H1 (cell line): Measurements from ENCODE around the gene LCLAT1. TPM values are rescaled to one million over a fixed set of nuclear protein-coding genes. Genes with fewer than 3 reads are reported as not detected.

ENCODE experiments used
- EZH2 ChIP-seq: fragments of 200-600 bp; sonication (generic); IDR thresholded peaks from 2 replicates; pipeline ENCODE4 v1.7.1; 2012; ENCODE audit warnings: low read depth, mild to moderate bottlenecking, moderate library complexity, low read length, inconsistent platforms; ENCODE audit not compliant: severe bottlenecking
- POU5F1 ChIP-seq: IDR thresholded peaks from 2 replicates; pipeline ENCODE4 v1.6.1; 2011; ENCODE audit warnings: low read depth, mild to moderate bottlenecking, low read length, moderate library complexity
- RNF2 ChIP-seq: fragments of 200-900, 300-1000 bp; sonication (generic); IDR thresholded peaks from 2 replicates; pipeline ENCODE4 v1.7.1; 2016; ENCODE audit warnings: borderline replicate concordance, low read depth, mild to moderate bottlenecking, antibody characterized with exemption, low read length; ENCODE audit not compliant: poor library complexity, severe bottlenecking; ENCODE audit errors: missing control alignments
- TCF12 ChIP-seq: IDR thresholded peaks from 2 replicates; pipeline ENCODE4 v1.6.1; 2011; ENCODE audit warnings: low read depth, mild to moderate bottlenecking, low read length
- TEAD4 ChIP-seq: IDR thresholded peaks from 2 replicates; pipeline ENCODE4 v1.6.1; 2012; ENCODE audit warnings: low read depth, low read length, inconsistent platforms, mixed read lengths
- polyA plus RNA-seq, 7 experiments: library from polyadenylated mRNA; depleted of rRNA in 3 of 7; stranded (reverse) in 5 of 7; unstranded in 2 of 7; fragments of >200 nt in 5 of 7; fragments of 200-250 nt in 2 of 7; gene quantifications; 1 replicate in 5 of 7; 2 replicates in 1 of 7; 4 replicates in 1 of 7; pipeline versions ENCODE4 v1.2.1 to v1.2.3, GENCODE V29; 2011 to 2013; ENCODE audit warnings: missing spikeins in 2 of 7, mixed read lengths in 2 of 7
- total RNA-seq: library from RNA; stranded (reverse); fragmentation: NEBNext Ultra II Directional; extraction: Animal tissue kit (Norgen Biotek cat#: 25700); gene quantifications from 2 replicates; pipeline ENCODE4 v1.2.1, GENCODE V29; 2021
- TF ChIP-seq, protein P1 (sequence below): fragments of 300-600 bp; sonication (generic); IDR thresholded peaks from 2 replicates; pipeline ENCODE4 v1.7.1; 2012; ENCODE audit warnings: low read length, moderate library complexity, mild to moderate bottlenecking, inconsistent platforms; ENCODE audit not compliant: insufficient replicate concordance

Gene LCLAT1
- total and polyA plus RNA-seq, 2 of the 8 experiments (the other 6 are each of a cell fraction or from before 2014, with no cell fraction given): 7.6 to 22.0 TPM

- TF ChIP-seq, protein P1, sequence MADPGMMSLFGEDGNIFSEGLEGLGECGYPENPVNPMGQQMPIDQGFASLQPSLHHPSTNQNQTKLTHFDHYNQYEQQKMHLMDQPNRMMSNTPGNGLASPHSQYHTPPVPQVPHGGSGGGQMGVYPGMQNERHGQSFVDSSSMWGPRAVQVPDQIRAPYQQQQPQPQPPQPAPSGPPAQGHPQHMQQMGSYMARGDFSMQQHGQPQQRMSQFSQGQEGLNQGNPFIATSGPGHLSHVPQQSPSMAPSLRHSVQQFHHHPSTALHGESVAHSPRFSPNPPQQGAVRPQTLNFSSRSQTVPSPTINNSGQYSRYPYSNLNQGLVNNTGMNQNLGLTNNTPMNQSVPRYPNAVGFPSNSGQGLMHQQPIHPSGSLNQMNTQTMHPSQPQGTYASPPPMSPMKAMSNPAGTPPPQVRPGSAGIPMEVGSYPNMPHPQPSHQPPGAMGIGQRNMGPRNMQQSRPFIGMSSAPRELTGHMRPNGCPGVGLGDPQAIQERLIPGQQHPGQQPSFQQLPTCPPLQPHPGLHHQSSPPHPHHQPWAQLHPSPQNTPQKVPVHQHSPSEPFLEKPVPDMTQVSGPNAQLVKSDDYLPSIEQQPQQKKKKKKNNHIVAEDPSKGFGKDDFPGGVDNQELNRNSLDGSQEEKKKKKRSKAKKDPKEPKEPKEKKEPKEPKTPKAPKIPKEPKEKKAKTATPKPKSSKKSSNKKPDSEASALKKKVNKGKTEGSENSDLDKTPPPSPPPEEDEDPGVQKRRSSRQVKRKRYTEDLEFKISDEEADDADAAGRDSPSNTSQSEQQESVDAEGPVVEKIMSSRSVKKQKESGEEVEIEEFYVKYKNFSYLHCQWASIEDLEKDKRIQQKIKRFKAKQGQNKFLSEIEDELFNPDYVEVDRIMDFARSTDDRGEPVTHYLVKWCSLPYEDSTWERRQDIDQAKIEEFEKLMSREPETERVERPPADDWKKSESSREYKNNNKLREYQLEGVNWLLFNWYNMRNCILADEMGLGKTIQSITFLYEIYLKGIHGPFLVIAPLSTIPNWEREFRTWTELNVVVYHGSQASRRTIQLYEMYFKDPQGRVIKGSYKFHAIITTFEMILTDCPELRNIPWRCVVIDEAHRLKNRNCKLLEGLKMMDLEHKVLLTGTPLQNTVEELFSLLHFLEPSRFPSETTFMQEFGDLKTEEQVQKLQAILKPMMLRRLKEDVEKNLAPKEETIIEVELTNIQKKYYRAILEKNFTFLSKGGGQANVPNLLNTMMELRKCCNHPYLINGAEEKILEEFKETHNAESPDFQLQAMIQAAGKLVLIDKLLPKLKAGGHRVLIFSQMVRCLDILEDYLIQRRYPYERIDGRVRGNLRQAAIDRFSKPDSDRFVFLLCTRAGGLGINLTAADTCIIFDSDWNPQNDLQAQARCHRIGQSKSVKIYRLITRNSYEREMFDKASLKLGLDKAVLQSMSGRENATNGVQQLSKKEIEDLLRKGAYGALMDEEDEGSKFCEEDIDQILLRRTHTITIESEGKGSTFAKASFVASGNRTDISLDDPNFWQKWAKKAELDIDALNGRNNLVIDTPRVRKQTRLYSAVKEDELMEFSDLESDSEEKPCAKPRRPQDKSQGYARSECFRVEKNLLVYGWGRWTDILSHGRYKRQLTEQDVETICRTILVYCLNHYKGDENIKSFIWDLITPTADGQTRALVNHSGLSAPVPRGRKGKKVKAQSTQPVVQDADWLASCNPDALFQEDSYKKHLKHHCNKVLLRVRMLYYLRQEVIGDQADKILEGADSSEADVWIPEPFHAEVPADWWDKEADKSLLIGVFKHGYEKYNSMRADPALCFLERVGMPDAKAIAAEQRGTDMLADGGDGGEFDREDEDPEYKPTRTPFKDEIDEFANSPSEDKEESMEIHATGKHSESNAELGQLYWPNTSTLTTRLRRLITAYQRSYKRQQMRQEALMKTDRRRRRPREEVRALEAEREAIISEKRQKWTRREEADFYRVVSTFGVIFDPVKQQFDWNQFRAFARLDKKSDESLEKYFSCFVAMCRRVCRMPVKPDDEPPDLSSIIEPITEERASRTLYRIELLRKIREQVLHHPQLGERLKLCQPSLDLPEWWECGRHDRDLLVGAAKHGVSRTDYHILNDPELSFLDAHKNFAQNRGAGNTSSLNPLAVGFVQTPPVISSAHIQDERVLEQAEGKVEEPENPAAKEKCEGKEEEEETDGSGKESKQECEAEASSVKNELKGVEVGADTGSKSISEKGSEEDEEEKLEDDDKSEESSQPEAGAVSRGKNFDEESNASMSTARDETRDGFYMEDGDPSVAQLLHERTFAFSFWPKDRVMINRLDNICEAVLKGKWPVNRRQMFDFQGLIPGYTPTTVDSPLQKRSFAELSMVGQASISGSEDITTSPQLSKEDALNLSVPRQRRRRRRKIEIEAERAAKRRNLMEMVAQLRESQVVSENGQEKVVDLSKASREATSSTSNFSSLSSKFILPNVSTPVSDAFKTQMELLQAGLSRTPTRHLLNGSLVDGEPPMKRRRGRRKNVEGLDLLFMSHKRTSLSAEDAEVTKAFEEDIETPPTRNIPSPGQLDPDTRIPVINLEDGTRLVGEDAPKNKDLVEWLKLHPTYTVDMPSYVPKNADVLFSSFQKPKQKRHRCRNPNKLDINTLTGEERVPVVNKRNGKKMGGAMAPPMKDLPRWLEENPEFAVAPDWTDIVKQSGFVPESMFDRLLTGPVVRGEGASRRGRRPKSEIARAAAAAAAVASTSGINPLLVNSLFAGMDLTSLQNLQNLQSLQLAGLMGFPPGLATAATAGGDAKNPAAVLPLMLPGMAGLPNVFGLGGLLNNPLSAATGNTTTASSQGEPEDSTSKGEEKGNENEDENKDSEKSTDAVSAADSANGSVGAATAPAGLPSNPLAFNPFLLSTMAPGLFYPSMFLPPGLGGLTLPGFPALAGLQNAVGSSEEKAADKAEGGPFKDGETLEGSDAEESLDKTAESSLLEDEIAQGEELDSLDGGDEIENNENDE: no peak
- TF ChIP-seq TEAD4: no peak
- no peak for TF ChIP-seq POU5F1
- no peak for TF ChIP-seq RNF2
- TF ChIP-seq EZH2: no peak
- TF ChIP-seq TCF12: no peak
Observed at GRCh38 chr2:30690126-30690561, 243.1 kb downstream of the LCLAT1 start (continued).
